OCI-LY1 (cell line): Measurements from ENCODE around the gene AIF1.

Experiments
- EZH2 ChIP-seq: fragments of 200-600 bp; sonication (generic), shearing (Covaris generic); IDR thresholded peaks from 2 replicates; pipeline ENCODE4 v1.8.0; 2017; ENCODE audit warnings: borderline replicate concordance, mixed run types, mild to moderate bottlenecking, antibody characterized with exemption, low read length, moderate library complexity, mixed read lengths
- TF ChIP-seq, protein P1 (sequence below): fragments of 200-600 bp; sonication (generic), shearing (Covaris generic); IDR thresholded peaks from 2 replicates; pipeline ENCODE4 v1.5.1; 2017; ENCODE audit warnings: mild to moderate bottlenecking, antibody characterized with exemption, low read length, moderate library complexity, mixed read lengths

DNA sequence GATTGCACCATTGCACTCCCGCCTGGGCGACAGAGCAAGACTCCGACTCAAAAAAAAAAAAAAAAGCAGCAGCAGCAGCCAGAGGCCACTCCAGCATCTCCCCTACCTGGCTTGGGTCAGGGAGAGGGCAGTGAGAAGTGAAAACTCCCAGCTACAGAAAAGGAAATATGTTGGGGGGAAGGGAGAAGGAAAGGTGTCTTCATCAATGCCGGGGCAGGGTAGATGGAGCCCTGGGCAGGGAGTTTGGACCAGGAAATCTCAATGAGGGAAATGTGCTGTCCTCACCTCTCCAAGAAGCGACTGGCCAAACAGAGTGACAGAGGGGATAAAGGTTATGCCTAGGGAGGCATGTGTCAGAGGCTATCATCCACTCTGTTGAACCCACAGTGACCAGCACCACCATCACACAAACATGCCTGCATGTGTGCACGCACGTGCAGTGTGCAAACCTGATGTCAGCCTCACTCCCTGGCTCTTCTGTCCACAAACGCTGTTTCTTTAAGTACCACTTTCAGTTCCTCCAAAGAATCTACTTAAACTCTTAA lies 887 bp upstream of the AIF1 start:
- TF ChIP-seq, protein P1, sequence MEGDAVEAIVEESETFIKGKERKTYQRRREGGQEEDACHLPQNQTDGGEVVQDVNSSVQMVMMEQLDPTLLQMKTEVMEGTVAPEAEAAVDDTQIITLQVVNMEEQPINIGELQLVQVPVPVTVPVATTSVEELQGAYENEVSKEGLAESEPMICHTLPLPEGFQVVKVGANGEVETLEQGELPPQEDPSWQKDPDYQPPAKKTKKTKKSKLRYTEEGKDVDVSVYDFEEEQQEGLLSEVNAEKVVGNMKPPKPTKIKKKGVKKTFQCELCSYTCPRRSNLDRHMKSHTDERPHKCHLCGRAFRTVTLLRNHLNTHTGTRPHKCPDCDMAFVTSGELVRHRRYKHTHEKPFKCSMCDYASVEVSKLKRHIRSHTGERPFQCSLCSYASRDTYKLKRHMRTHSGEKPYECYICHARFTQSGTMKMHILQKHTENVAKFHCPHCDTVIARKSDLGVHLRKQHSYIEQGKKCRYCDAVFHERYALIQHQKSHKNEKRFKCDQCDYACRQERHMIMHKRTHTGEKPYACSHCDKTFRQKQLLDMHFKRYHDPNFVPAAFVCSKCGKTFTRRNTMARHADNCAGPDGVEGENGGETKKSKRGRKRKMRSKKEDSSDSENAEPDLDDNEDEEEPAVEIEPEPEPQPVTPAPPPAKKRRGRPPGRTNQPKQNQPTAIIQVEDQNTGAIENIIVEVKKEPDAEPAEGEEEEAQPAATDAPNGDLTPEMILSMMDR: no peak
- TF ChIP-seq EZH2: no peak
